Stomach (tissue), 9 donors: ENCODE measurements around the gene ILDR2. TPM values are rescaled to one million over a fixed set of nuclear protein-coding genes. Genes with fewer than 3 reads are reported as not detected.

ENCODE experiments used
- DNase-seq, 2 donors: peaks; one replicate each; pipeline versions ENCODE4 v3.0.0 to v3.0.0-alpha.2; 2013 to 2019
- H3K27ac ChIP-seq, 5 donors: fragments of 200-600 bp in 4 of 5; sonication (generic) in 4 of 5; one replicate each; pipeline ENCODE4 v1.5.1; 2013 to 2019; ENCODE audit warnings: mild to moderate bottlenecking in 1 of 5, moderate library complexity in 1 of 5
- H3K27me3 ChIP-seq, 3 donors: fragments of 200-600 bp; sonication (generic); one replicate each; pipeline ENCODE4 v1.5.1; 2017 to 2019; ENCODE audit warnings: mixed run types in 1 of 3
- H3K36me3 ChIP-seq, 4 donors: fragments of 200-600 bp; sonication (generic); 1 replicate in 3 of 4; 2 replicates in 1 of 4; pipeline ENCODE4 v1.5.1; 2016 to 2019
- H3K4me1 ChIP-seq, 4 donors: fragments of 200-600 bp; sonication (generic); one replicate each; pipeline ENCODE4 v1.5.1; 2016 to 2019
- H3K4me3 ChIP-seq, 4 donors: fragments of 200-600 bp; sonication (generic) in 3 of 4; one replicate each; pipeline ENCODE4 v1.5.1; 2016 to 2019; ENCODE audit warnings: mild to moderate bottlenecking in 1 of 4
- H3K9me3 ChIP-seq, 4 donors: fragments of 200-600 bp; sonication (generic); one replicate each; pipeline ENCODE4 v1.5.1; 2016 to 2019
- EP300 ChIP-seq: sonication (generic); formaldehyde crosslinking; IDR thresholded peaks from one replicate; pipeline ENCODE4 v1.6.1; 2017; ENCODE audit warnings: antibody characterized with exemption
- POLR2A ChIP-seq, 4 donors: fragments of 450-650 bp; IDR thresholded peaks; one replicate each; pipeline ENCODE4 v1.6.1; 2016; ENCODE audit warnings: antibody characterized with exemption in 4 of 4, control low read depth in 2 of 4, mild to moderate bottlenecking in 1 of 4, moderate library complexity in 1 of 4
- POLR2AphosphoS5 ChIP-seq, 3 donors: sonication (generic); formaldehyde crosslinking; IDR thresholded peaks; one replicate each; pipeline ENCODE4 v1.6.1; 2016; ENCODE audit warnings: antibody characterized with exemption in 3 of 3
- WGBS, 5 donors: extraction: QIAGEN DNeasy Blood & Tissue Kit in 3 of 5; methylation state at CpG; one replicate each; pipeline versions ENCODE4 v1.1.5 to v1.1.7; 2013 to 2018; 5-methylcytosine and 5-hydroxymethylcytosine counted together
- intact Hi-C: fragments of 100-400 bp; cut with DNase I; formaldehyde crosslinking; loops from one replicate; pipeline ENCODE4 v1.15.1; 2023; ENCODE audit warnings: low total_unique reads
- polyA plus RNA-seq, 3 donors: library from polyadenylated mRNA; stranded (reverse); fragments of 200-250 nt; gene quantifications; one replicate each; pipeline ENCODE4 v1.2.3, GENCODE V29; 2013
- total RNA-seq, 5 donors: library from RNA; depleted of rRNA; stranded (reverse); fragments of >200 nt; gene quantifications; one replicate each; pipeline versions ENCODE4 v1.1.0 to v1.2.3, GENCODE V29; 2014 to 2016
- TF ChIP-seq, protein P1 (sequence below), 7 experiments: fragments of 450-650 bp in 4 of 7; fragments of 200-600 bp in 3 of 7; sonication (generic) in 3 of 7; IDR thresholded peaks; one replicate each; pipeline ENCODE4 v1.5.1; 2016 to 2019; ENCODE audit warnings: antibody characterized with exemption in 7 of 7, control low read depth in 2 of 7, mild to moderate bottlenecking in 1 of 7
- donor health status: healthy with polysubstance abuse.
- donor health status: Bipolar disorder and iron deficiency.
- donor health status: healthy.

The ILDR2 gene
- total and polyA plus RNA-seq, 8 donors, result under 0.01 to 0.92 (median 0.14) TPM; not detected in 2

GRCh38 chr1:167003711-167004110 lies 28.4 kb upstream of the ILDR2 start:
- TF ChIP-seq POLR2AphosphoS5 (IDR thresholded peaks at IDR 0.05) (no peak), POLR2A (IDR thresholded peaks at IDR 0.05) (no peak), EP300 (no peak)
- TF ChIP-seq, protein P1, sequence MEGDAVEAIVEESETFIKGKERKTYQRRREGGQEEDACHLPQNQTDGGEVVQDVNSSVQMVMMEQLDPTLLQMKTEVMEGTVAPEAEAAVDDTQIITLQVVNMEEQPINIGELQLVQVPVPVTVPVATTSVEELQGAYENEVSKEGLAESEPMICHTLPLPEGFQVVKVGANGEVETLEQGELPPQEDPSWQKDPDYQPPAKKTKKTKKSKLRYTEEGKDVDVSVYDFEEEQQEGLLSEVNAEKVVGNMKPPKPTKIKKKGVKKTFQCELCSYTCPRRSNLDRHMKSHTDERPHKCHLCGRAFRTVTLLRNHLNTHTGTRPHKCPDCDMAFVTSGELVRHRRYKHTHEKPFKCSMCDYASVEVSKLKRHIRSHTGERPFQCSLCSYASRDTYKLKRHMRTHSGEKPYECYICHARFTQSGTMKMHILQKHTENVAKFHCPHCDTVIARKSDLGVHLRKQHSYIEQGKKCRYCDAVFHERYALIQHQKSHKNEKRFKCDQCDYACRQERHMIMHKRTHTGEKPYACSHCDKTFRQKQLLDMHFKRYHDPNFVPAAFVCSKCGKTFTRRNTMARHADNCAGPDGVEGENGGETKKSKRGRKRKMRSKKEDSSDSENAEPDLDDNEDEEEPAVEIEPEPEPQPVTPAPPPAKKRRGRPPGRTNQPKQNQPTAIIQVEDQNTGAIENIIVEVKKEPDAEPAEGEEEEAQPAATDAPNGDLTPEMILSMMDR (IDR thresholded peaks at IDR 0.05), result no peak
- Histone ChIP-seq H3K4me3 (no peak overlapping the region), H3K27me3 (no peaks in the 10 kb centered on the region), H3K4me1 (no peaks in the 10 kb centered on the region), H3K36me3 (no peaks in the 10 kb centered on the region), H3K27ac (no peak overlapping the region), H3K9me3 (peaks cover 0 to 11% (median 0%) of the 10 kb centered on the region in 4 donors)
- intact Hi-C loops, result no loop called here
- DNase-seq, result no peak
- 23 to 54% (median 40%) methylated on average over 2 of the region's 2 CpGs for WGBS, 5 donors

DNA sequence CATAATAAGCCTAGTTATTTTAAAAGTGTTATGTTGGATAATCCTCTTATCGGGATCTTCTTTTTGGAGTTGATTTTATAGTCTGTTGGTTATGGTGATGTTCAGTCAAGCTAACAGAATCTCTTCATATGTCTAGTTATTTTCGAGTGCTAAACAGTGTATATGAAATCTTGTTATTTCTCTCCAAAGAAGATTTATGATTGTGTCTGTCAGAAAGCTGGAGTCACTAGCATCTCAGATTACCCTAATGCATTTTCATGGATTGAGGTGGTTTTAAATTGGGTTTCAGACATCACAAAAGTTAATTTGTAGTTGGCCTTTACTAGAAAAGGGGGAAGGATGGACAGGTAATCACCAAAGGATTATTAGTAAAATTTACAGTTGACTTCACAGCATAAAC lies 27.0 kb upstream of the ILDR2 start:
- Histone ChIP-seq H3K27ac (no peak overlapping the region), H3K9me3 (peaks cover 0 to 11% (median 0%) of the 10 kb centered on the region in 4 donors), H3K4me3 (no peak overlapping the region), H3K36me3 (no peaks in the 10 kb centered on the region), H3K4me1 (no peaks in the 10 kb centered on the region), H3K27me3 (no peaks in the 10 kb centered on the region)
- TF ChIP-seq, protein P1 (IDR thresholded peaks at IDR 0.05), result no peak
- TF ChIP-seq EP300 (no peak), POLR2A (IDR thresholded peaks at IDR 0.05) (no peak), POLR2AphosphoS5 (IDR thresholded peaks at IDR 0.05) (no peak)
- DNase-seq, result no peak
- WGBS, 5 donors, result 86 to 97% (median 89%) methylated on average over 2 of the region's 2 CpGs
- intact Hi-C loops, result no loop called here

GRCh38 chr1:167000546-167000945 lies 25.2 kb upstream of the ILDR2 start:
- 88 to 100% (median 92%) methylated on average over 1 of the region's 1 CpG for WGBS, 5 donors
- Histone ChIP-seq H3K27ac (no peak overlapping the region), H3K36me3 (no peaks in the 10 kb centered on the region), H3K27me3 (no peaks in the 10 kb centered on the region), H3K4me1 (no peaks in the 10 kb centered on the region), H3K9me3 (peaks cover 0 to 11% (median 0%) of the 10 kb centered on the region in 4 donors), H3K4me3 (no peak overlapping the region)
- DNase-seq, result no peak
- TF ChIP-seq, protein P1 (IDR thresholded peaks at IDR 0.05), result no peak
- TF ChIP-seq POLR2A (IDR thresholded peaks at IDR 0.05) (no peak), EP300 (no peak), POLR2AphosphoS5 (IDR thresholded peaks at IDR 0.05) (no peak)
- intact Hi-C loops, result no loop called here

DNA sequence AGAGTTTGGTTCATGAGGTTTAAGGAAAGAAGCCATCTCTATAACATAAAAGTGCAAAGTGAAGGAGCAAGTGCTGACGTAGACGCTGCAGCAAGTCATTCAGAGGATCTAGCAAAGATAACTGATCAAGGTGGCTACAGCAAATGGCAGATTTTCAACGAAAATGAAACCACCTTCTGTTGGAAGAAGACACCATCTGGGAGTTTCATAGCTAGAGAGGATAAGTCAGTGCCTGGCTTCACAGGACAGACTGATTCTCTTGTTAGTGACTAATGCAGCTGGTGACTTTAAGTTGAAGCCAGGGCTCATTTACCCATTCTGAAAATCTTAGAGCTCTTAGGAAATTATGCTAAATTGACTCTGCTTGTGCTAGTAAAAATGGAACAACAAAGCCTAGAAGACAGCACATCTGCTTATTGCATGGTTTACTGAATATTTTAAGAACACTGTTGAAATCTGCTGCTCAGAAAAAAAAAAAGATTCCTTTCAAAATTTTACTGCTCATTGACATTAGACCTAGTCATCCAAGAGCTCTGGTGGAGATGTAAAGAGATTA lies 24.2 kb upstream of the ILDR2 start:
- H3K36me3 ChIP-seq, result no peaks in the 10 kb centered on the region
- TF ChIP-seq POLR2A (IDR thresholded peaks at IDR 0.05) (no peak), EP300 (no peak)
- TF ChIP-seq, protein P1 (IDR thresholded peaks at IDR 0.05), result no peak
- no peak for DNase-seq
- peaks cover 0 to 4% (median 0%) of the 10 kb centered on the region in 3 donors for H3K27me3 ChIP-seq
- WGBS, 5 donors, result 22 to 64% (median 48%) methylated on average over 3 of the region's 3 CpGs
- no peaks in the 10 kb centered on the region for H3K4me1 ChIP-seq
- H3K27ac ChIP-seq, result no peak overlapping the region
- intact Hi-C loops, result no loop called here
- peaks cover 0 to 11% (median 0%) of the 10 kb centered on the region in 4 donors for H3K9me3 ChIP-seq
- no peak overlapping the region for H3K4me3 ChIP-seq
